Natural killer cell treated with Interleukin-12 subunit alpha and Interleukin-12 subunit beta and Interleukin-15 and Interleukin-18, amount 100 ng/mL, for 72 hours (primary cell): ENCODE results near the gene MAGEA11. TPM values are rescaled to one million over a fixed set of nuclear protein-coding genes. Genes with fewer than 3 reads are reported as not detected.
"Not testable (repeated sequence)": the region's sequence is repeated elsewhere in the genome, so short reads cannot be mapped to it uniquely, and the experiment has no call there.

Source experiments
- ATAC-seq, 2 donors: fragments of 150-1000 bp; cut with Tn5 transposase in 1 of 2; sonication (Bioruptor Pico), chemical (Tn5 transposase) in 1 of 2; 2 replicates each; pipeline ENCODE4 v1.10.0; 2021
- DNase-seq: peaks from one replicate; pipeline ENCODE4 v3.0.0; 2022; ENCODE audit warnings: low spot score
- H3K27ac Mint-ChIP-seq, 2 donors: 1 replicate in 1 of 2; 2 replicates in 1 of 2; pipeline ENCODE4 v1.8.0; 2022; ENCODE audit warnings: mixed read lengths in 2 of 2, mild to moderate bottlenecking in 1 of 2, moderate library complexity in 1 of 2
- H3K27me3 Mint-ChIP-seq, 2 donors: 1 replicate in 1 of 2; 2 replicates in 1 of 2; pipeline ENCODE4 v1.8.0; 2022; ENCODE audit warnings: mixed read lengths in 2 of 2
- H3K36me3 Mint-ChIP-seq: one replicate; pipeline ENCODE4 v1.8.0; 2022; ENCODE audit warnings: mixed read lengths
- H3K4me1 Mint-ChIP-seq, 2 donors: 1 replicate in 1 of 2; 2 replicates in 1 of 2; pipeline ENCODE4 v1.8.0; 2022; ENCODE audit warnings: low read depth in 2 of 2, mixed read lengths in 2 of 2, mild to moderate bottlenecking in 1 of 2
- H3K4me3 Mint-ChIP-seq: one replicate; pipeline ENCODE4 v1.8.0; 2022; ENCODE audit warnings: mixed read lengths
- H3K9me3 Mint-ChIP-seq: 2 replicates; pipeline ENCODE4 v1.8.0; 2022; ENCODE audit warnings: mixed read lengths
- total RNA-seq, 2 donors: library from RNA; stranded (reverse); gene quantifications; one replicate each; pipeline ENCODE4 v1.2.3, GENCODE V29; 2022

Gene MAGEA11
- total RNA-seq, 2 donors from 2014 or later, result not detected

DNA sequence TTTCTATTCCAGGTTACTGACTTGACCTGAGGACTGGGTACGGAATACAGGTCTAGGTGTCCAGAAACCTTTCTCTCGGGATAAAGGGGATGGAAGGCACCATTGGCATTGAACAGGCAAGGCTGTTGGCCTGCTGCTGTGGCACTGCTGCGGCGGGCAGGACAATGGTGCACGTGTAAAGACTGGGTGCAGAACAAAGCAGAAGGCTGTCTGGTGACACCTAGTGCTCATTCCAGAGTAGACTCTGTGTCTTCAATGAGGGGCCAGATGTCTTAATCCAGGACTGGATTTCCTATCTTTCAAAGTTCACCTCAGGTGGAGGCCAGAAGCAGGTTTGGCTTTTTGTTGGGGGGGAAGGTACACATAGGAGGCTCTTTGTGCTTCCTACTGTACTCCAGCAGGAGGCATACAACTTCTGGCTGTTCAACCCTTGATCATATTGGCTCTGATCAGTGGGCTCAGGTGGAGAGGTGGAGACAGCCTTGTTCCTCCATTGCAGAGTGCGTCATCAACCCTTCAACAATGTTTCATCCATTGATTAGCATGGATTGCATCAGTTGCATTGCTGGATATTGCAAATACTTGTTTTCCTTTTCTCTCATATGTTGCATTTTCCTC is 34.6 kb downstream of the MAGEA11 start:
- not testable (repeated sequence) for H3K27ac Mint-ChIP-seq, DNase-seq, H3K36me3 Mint-ChIP-seq, H3K4me1 Mint-ChIP-seq, H3K27me3 Mint-ChIP-seq, H3K9me3 Mint-ChIP-seq, ATAC-seq, H3K4me3 Mint-ChIP-seq

DNA sequence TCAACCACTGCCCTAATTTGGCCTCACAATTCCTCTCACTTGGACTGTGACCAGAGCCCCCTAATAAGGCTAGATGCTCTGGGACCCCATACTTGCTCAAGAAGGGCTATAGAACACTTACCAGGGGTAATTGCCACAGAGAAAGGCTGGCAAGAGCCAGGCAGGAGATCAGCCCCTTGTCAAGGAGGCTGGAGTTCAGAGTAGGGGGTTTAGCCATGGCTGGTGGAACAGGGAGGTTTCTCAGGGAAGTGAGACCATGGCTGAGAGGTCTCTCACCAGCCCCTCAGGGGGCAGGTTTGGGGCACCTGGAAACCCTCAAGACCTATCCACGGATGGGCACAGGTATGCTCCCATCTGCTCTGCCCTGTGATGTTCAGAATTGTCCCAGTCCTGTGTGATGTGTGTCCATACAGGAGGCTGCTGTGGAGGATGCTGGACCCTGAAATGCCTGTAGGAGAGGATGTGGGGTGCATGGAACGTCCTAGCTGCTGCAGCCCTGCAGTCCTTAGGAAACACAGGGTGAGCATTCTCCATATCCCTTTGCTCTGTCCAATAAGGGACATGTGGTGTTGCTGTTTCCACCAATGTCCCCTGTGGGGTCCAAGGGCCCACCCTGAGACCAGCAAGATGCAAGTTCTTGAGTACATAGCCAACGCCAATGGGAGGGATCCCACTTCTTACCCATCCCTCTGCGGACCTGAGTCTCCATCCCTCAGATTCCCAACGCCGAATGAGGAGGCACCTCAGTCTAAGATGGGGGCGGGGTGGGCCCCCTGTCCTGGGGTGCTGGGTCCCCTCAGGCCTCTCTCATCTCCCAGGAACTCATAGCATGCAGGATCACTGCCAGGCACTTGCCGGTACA is 45.6 kb downstream of the MAGEA11 start:
- DNase-seq, result no peak
- Mint-ChIP-seq H3K9me3 (no peaks in the 10 kb centered on the region), H3K36me3 (no peaks in the 10 kb centered on the region), H3K4me3 (no peak overlapping the region), H3K4me1 (peaks cover 0 to 4% of the 10 kb centered on the region in 2 donors), H3K27me3 (peaks cover 0 to 15% of the 10 kb centered on the region in 2 donors), H3K27ac (no peak overlapping the region)
- peak in 1 of 2 donors; percentile 37 for ATAC-seq

DNA sequence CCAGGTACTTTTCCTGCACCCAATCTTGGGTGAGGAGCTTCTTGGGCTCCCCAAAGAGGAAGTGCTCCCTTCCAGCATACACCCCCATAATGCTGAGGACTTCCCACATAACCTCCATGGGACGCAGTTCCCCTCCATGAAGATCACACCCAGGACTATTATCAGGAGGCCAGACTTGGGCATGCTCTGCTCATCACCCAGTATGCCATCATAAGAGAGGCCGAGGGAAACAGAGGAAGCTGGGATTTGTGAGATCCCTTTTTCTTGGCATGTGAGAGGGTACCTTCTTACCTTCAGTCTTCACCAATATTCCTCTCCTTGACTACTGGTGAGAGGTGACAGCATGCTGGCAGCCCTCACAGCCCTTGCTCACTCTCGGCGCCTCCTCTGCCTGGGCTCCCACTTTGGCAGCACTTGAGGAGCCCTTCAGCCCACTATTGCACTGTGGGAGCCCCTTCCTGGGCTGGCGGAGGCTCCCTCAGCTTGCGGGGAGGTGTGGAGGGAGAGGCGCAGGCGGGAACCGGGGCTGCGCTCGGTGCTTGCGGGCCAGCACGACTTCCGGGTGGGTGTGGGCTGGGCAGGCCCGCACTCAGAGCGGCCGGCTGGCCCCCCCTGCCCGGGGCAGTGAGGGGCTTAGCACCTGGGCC is 46.3 kb downstream of the MAGEA11 start:
- no peak overlapping the region for H3K27ac Mint-ChIP-seq
- no peak for DNase-seq
- no peak for ATAC-seq
- peaks cover 0 to 4% of the 10 kb centered on the region in 2 donors for H3K4me1 Mint-ChIP-seq
- H3K4me3 Mint-ChIP-seq, result no peak overlapping the region
- H3K27me3 Mint-ChIP-seq, result peaks cover 0 to 15% of the 10 kb centered on the region in 2 donors
- H3K36me3 Mint-ChIP-seq, result no peaks in the 10 kb centered on the region
- H3K9me3 Mint-ChIP-seq, result no peaks in the 10 kb centered on the region

DNA sequence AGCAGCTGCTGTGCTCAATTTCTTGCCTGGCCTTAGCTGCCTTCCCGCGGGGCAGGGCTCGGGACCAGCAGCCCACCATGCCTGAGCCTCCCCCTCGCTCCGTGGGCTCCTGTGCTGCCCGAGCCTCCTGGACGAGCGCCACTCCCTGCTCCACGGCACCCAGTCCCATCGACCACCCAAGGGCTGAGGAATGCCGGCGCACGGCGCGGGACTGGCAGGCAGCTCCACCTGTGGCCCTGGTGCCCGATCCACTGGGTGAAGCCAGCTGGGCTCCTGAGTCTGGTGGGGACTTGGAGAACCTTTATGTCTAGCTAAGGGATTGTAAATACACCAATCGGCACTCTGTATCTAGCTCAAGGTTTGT is 46.8 kb downstream of the MAGEA11 start:
- DNase-seq, H3K36me3 Mint-ChIP-seq, H3K27ac Mint-ChIP-seq, H3K4me1 Mint-ChIP-seq, ATAC-seq, H3K4me3 Mint-ChIP-seq, H3K9me3 Mint-ChIP-seq: not testable (repeated sequence)
- H3K27me3 Mint-ChIP-seq, result peaks cover 0 to 12% of the 10 kb centered on the region in 2 donors

DNA sequence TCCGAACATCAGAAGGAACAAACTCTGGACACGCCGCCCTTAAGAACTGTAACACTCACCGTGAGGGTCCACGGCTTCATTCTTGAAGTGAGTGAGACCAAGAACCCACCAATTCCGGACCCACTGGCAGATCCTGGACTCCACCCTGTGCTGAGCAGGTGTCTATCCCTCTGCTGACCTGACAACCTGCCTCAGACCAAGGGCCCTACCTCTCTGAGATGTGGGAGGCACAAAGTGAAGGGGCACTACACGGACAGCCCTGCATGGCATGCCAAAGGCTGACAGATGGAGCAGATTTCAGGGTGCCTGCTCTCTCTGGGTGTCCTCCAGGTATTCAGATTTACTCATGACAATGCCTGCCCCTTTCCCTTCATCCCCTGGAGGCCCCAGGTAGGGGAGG is 48.0 kb downstream of the MAGEA11 start:
- DNase-seq (no peak), ATAC-seq (no peak)
- H3K4me1 Mint-ChIP-seq, result peaks cover 0 to 8% of the 10 kb centered on the region in 2 donors
- H3K27ac Mint-ChIP-seq, result no peak overlapping the region
- H3K9me3 Mint-ChIP-seq, result no peaks in the 10 kb centered on the region
- no peak overlapping the region for H3K4me3 Mint-ChIP-seq
- no peaks in the 10 kb centered on the region for H3K36me3 Mint-ChIP-seq
- peaks cover 0 to 10% of the 10 kb centered on the region in 2 donors for H3K27me3 Mint-ChIP-seq

DNA sequence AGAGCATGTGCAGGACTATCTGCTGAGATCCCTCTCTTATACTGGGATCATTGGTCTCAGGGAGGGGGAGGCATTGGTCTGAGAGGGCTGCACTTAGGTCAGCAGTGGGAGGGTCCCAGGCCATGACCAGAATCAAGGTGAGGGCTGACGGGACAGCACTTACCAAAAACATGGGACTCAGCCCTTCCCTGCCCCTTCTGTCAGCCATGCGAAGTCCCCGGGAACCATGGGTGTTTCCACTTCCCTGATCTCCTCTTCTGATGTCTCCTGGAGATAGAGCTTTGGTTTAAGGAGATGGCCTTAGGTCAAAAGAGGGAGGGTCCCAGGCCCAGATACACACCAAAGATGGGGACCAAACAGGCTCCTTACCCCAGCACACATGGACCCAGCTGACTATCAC is 49.1 kb downstream of the MAGEA11 start:
- H3K9me3 Mint-ChIP-seq, result no peaks in the 10 kb centered on the region
- ATAC-seq (peak in 1 of 2 donors; percentile 40), DNase-seq (no peak)
- no peak overlapping the region for H3K27ac Mint-ChIP-seq
- peaks cover 0 to 8% of the 10 kb centered on the region in 2 donors for H3K4me1 Mint-ChIP-seq
- no peak overlapping the region for H3K4me3 Mint-ChIP-seq
- H3K27me3 Mint-ChIP-seq, result peaks cover 0 to 10% of the 10 kb centered on the region in 2 donors
- no peaks in the 10 kb centered on the region for H3K36me3 Mint-ChIP-seq

DNA sequence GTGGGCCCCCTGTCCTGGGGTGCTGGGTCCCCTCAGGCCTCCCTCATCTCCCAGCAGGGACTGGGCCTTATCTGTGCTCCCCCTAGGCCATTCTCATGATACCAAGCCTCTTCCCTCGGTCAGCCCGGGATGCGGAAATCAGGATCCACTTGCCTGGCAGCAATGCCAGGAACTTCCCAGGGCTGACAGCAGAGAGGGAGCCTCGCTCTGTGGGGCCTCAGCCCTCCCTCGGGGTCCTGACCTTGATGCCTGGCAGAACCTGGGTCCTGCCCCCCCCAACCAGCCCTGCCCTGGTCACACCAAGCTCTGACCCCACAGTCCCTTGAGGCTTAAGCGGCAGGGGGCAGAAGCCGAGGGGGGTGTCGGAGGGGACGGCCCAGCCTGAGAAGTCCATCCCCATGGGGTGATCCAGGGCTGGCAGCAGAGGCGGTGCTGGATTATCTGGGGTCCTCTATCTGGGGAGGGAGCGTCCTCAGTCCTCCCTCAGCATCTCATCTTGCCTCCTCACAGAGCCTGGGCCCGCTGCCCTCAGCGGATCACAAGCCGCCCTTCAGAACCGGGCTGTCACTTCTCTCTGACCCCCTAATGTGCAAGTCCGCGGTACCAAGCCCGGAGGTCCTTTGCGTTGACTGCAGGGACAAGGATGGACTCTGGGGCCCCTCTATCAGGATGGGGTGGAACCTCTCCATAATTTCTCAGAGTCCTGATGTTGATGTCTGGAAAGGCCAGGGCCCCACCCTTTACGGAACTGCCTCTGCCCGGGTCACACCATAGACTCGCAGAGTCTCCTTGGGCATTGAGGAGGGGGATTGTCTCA is 50.2 kb downstream of the MAGEA11 start:
- H3K4me3 Mint-ChIP-seq, H3K36me3 Mint-ChIP-seq, H3K4me1 Mint-ChIP-seq, H3K27ac Mint-ChIP-seq, DNase-seq, H3K27me3 Mint-ChIP-seq, H3K9me3 Mint-ChIP-seq: not testable (repeated sequence)
- ATAC-seq, result peak in 1 of 2 donors; percentile 22

DNA sequence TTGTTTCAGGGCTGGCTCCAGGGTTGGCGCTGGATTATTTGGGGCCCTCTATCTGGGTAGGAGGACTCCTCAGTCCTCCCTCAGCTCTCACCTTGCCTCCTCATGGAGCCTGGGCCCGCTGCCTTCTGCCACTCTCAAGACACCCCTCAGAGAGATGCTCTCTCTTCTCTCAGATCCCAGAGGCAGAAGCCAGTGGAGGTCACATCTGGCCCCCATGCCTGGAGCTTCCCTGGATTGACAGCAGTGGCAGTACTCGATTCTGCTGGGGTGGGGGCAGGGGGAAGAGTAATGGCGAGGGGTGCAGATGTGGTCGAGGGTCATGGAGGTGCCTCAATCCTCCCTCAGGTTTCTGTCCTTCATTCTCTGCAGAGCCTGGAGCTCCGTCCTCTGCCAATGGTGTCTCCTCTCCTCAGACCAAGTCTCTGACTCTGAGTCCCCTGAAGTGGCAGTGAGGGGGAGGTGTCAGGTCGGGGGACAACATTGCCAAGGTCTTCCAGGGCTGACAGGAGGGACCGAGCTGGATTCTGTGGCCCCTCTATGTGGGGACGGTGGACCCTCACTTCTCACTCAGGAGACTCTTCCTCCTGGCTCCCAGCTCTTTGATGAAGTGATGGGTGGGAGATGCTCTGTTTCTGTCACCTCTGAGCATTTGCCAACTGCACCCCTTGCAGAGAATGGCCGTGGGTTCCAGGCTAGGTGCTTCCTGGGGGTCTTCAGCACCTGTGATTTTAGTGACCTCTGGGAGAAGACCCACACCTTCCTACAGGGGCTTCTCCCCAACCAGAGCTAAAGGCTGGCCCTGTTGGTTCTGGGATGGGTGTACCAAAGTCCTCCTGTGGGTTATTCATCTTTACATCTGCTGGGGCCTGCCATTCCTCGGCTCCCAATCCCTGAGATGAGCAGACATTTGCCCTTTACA is 51.1 kb downstream of the MAGEA11 start:
- ATAC-seq (peak in 1 of 2 donors; percentile 34), DNase-seq (no peak)
- H3K4me3 Mint-ChIP-seq, result no peak overlapping the region
- no peak overlapping the region for H3K27ac Mint-ChIP-seq
- H3K36me3 Mint-ChIP-seq, result no peaks in the 10 kb centered on the region
- H3K27me3 Mint-ChIP-seq, result peaks cover 0 to 6% of the 10 kb centered on the region in 2 donors
- H3K9me3 Mint-ChIP-seq, result no peaks in the 10 kb centered on the region
- peaks cover 0 to 8% of the 10 kb centered on the region in 2 donors for H3K4me1 Mint-ChIP-seq

Other genes starting within 250 kb of the MAGEA11 start
- gene IDS, start 206.8 kb upstream of the MAGEA11 start, total RNA-seq, result 100 to 1,000 TPM in 1 of 2 donors, 10 to 100 TPM in 1; 96.0 to 129 TPM
- gene EOLA1, start 171.0 kb upstream of the MAGEA11 start, total RNA-seq, result 10 to 100 TPM; 32.1 to 35.0 TPM
- gene HSFX3, start 162.1 kb upstream of the MAGEA11 start, total RNA-seq, result not detected
- gene MAGEA9B, start 124.6 kb upstream of the MAGEA11 start, total RNA-seq, result not detected
- under 1 TPM in 1 of 2 donors, not detected in 1; 0.45 TPM for gene HSFX2, start 116.7 kb upstream of the MAGEA11 start, total RNA-seq
- gene TMEM185A, start 80.3 kb upstream of the MAGEA11 start, total RNA-seq, result 10 to 100 TPM; 21.1 to 22.1 TPM
- under 1 TPM; 0.33 to 0.52 TPM for gene HSFX1, start 62.0 kb downstream of the MAGEA11 start, total RNA-seq
- gene MAGEA9, start 69.9 kb downstream of the MAGEA11 start, total RNA-seq, result not detected
- gene MAGEA8, start 169.1 kb downstream of the MAGEA11 start, total RNA-seq, result not detected
- not detected for gene HSFX4, start 217.5 kb downstream of the MAGEA11 start, total RNA-seq
- 10 to 100 TPM; 46.9 to 64.3 TPM for gene EOLA2, start 226.4 kb downstream of the MAGEA11 start, total RNA-seq